GM12878 (cell line): ENCODE measurements around the gene SRCIN1. TPM values are rescaled to one million over a fixed set of nuclear protein-coding genes. Genes with fewer than 3 reads are reported as not detected.
"Not testable (repeated sequence)": the region's sequence is repeated elsewhere in the genome, so short reads cannot be mapped to it uniquely, and the experiment has no call there.

Experiments
- ATAC-seq: fragments of 200-7000 bp; cut with Tn5 transposase; 3 replicates; pipeline ENCODE4 v1.9.1; 2020; ENCODE audit warnings: mild to moderate bottlenecking, moderate library complexity
- BruUV-seq: library from RNA; stranded (reverse); fragments of 400-500 nt; replicated peaks from 2 replicates; lab custom pipeline; 2021; lab: Mats Ljungman, UMichigan
- CTCF ChIA-PET: fragments of 300-600 bp; sonication (Branson Sonifier 250); formaldehyde crosslinking; extraction: SDS; loops from one replicate; lab custom pipeline; 2021; ENCODE audit warnings: inconsistent platforms; lab: Yijun Ruan, JAX
- POLR2A ChIA-PET: fragments of 350-600 bp; formaldehyde crosslinking; extraction: SDS; loops from one replicate; lab custom pipeline; 2021; ENCODE audit warnings: inconsistent platforms; lab: Charles Lee
- RAD21 ChIA-PET: fragments of 300-600 bp; sonication (Branson Sonifier 250); formaldehyde crosslinking; loops from one replicate; lab custom pipeline; 2023; ENCODE audit warnings: antibody characterized with exemption; ENCODE audit not compliant: unreplicated experiment; lab: Charles Lee
- SMC1A ChIA-PET: fragments of 300-600 bp; sonication (Branson Sonifier 250); formaldehyde crosslinking; loops from one replicate; lab custom pipeline; 2023; ENCODE audit not compliant: unreplicated experiment, uncharacterized antibody; lab: Charles Lee
- DNase-seq: peaks from one replicate; pipeline ENCODE4 v3.0.0-alpha.2; 2011; ENCODE audit warnings: low read depth, low spot score
- FAIRE-seq: peaks from 3 replicates; lab custom pipeline; 2011; peaks lifted over from hg19 to GRCh38; lab: Jason Lieb, UNC
- H2AFZ ChIP-seq: 2 replicates; pipeline ENCODE4 v1.6.0; 2011; ENCODE audit warnings: low read depth, low read length, control low read depth; ENCODE audit not compliant: control insufficient read depth
- H3K27ac ChIP-seq: 2 replicates; pipeline ENCODE4 v1.5.1; 2011; ENCODE audit warnings: control low read depth; ENCODE audit not compliant: control insufficient read depth, insufficient read depth
- H3K27me3 ChIP-seq, 2 experiments: replicated peaks in 1 of 2; 2 replicates each; pipeline versions ENCODE4 v1.6.0 to v1.6.1; 2011; ENCODE audit warnings: low read length in 1 of 2; ENCODE audit not compliant: control insufficient read depth in 2 of 2, insufficient read depth in 2 of 2
- H3K36me3 ChIP-seq, 2 experiments: 2 replicates each; pipeline ENCODE4 v1.5.1; 2011; ENCODE audit warnings: low read length in 1 of 2; ENCODE audit not compliant: control insufficient read depth in 2 of 2, insufficient read depth in 2 of 2
- H3K4me1 ChIP-seq: 2 replicates; pipeline ENCODE4 v1.6.1; 2011; ENCODE audit warnings: mild to moderate bottlenecking, low read length, moderate library complexity, mixed read lengths; ENCODE audit not compliant: control insufficient read depth, insufficient read depth
- H3K4me2 ChIP-seq: 2 replicates; pipeline ENCODE4 v1.6.0; 2011; ENCODE audit warnings: control low read depth; ENCODE audit not compliant: control insufficient read depth, insufficient read depth
- H3K4me3 ChIP-seq: fragments of 200-600 bp; sonication (generic); 2 replicates; pipeline ENCODE4 v1.5.1; 2016
- H3K79me2 ChIP-seq: 2 replicates; pipeline ENCODE4 v1.6.0; 2011; ENCODE audit warnings: low read length; ENCODE audit not compliant: control insufficient read depth, insufficient read depth
- H3K9ac ChIP-seq: 2 replicates; pipeline ENCODE4 v1.8.0; 2011; ENCODE audit warnings: low read length, control low read depth, mixed read lengths; ENCODE audit not compliant: control insufficient read depth, insufficient read depth
- H3K9me3 ChIP-seq: replicated peaks from 3 replicates; pipeline ENCODE4 v1.5.1; 2011; ENCODE audit warnings: mild to moderate bottlenecking, low read length; ENCODE audit not compliant: control insufficient read depth, insufficient read depth
- H4K20me1 ChIP-seq: 2 replicates; pipeline ENCODE4 v1.6.0; 2011; ENCODE audit not compliant: control insufficient read depth, insufficient read depth
- WGBS: methylation state at CpG from one replicate; pipeline ENCODE4 v1.1.6; 2016; ENCODE audit warnings: low lambda C conversion rate; ENCODE audit not compliant: insufficient replicate concordance, insufficient coverage; ENCODE audit errors: missing lambda C conversion rate; 5-methylcytosine and 5-hydroxymethylcytosine counted together
- in situ Hi-C: fragments of 300-500 bp; cut with MboI; formaldehyde crosslinking; loops from 9 replicates; pipeline ENCODE4 v1.14.3; 2018; ENCODE audit warnings: mixed read lengths
- intact Hi-C: fragments of 100-400 bp; cut with micrococcal nuclease; formaldehyde crosslinking; loops from one replicate; pipeline ENCODE4 v1.14.2; 2022; ENCODE audit not compliant: unreplicated experiment
- polyA plus RNA-seq, 11 experiments: library from polyadenylated mRNA; depleted of rRNA in 4 of 11; unstranded in 6 of 11; stranded (reverse) in 5 of 11; fragments of >200 nt; fragmentation: Nextera tagmentation in 4 of 11; fragmentation: Illumina TruSeq in 1 of 11; extraction: Ambion mirVana in 4 of 11; extraction: Trizol in 1 of 11; gene quantifications; 1 replicate in 1 of 11; 2 replicates in 10 of 11; pipeline versions ENCODE4 v1.2.1 to v1.2.3, GENCODE V29; 2011 to 2016; ENCODE audit warnings: inconsistent platforms in 2 of 11, missing spikeins in 2 of 11, low read depth in 1 of 11
- total RNA-seq, 4 experiments: library from RNA; depleted of rRNA in 3 of 4; stranded (reverse); fragments of >200 nt in 3 of 4; fragmentation: Illumina TruSeq in 1 of 4; extraction: Trizol in 1 of 4; gene quantifications; 2 replicates each; pipeline versions ENCODE4 v1.2.1 to v1.2.3, GENCODE V29; 2013 to 2021

SRCIN1 gene
- total and polyA plus RNA-seq, 10 of the 15 experiments (the other 5 are each of a cell fraction or from before 2014, with no cell fraction given), result under 0.01 to 0.74 (median 0.20) TPM; not detected in 3

DNA sequence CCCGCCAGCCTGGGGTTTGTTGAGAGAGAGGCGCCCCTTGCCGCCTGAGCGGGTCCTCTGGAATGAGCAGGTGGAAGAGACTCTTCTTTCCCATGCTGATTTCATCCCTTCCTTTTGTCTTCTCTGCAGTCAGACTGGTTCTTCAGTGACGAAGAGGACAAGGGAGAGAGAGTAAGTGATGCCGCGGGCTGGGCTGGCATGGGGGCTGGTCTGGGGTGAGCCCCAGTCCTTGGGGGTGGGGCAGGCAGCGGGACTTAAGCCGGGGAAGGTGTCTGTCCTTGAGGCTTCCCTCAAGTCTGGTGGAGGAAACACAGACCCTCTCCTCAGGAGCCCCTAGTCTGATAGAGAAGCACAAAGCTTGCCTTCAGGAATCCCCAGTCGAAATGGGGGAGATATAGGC lies 108.1 kb downstream of the SRCIN1 start:
- H3K27ac ChIP-seq, H3K36me3 ChIP-seq, H2AFZ ChIP-seq, H3K27me3 ChIP-seq, ATAC-seq, RAD21 ChIA-PET, in situ Hi-C loops, CTCF ChIA-PET, H3K9me3 ChIP-seq, BruUV-seq, H4K20me1 ChIP-seq, H3K79me2 ChIP-seq, intact Hi-C loops, H3K4me2 ChIP-seq, DNase-seq, H3K9ac ChIP-seq, H3K4me3 ChIP-seq, POLR2A ChIA-PET, H3K4me1 ChIP-seq, SMC1A ChIA-PET, FAIRE-seq: not testable (repeated sequence)
- WGBS, result 94% methylated on average over 10 of the region's 10 CpGs

DNA sequence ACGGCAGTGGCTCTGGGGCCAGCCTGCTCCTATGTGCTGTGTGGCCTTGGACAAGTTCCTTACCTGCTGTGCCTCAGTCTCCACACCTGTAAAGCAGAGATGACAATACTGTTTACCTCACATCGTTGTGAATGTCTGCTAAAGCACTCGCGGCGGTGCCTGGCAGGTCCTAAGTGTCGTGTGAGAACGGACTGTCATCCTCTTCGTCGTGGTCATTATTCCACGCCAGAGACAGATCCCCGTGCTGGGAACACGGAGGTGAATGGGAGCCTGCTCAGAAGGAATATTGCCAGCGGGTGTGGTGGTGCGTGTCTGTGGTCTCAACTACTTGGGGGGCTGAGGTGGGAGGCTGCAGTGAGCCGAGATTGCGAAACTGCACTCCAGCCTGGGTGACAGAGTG lies 111.6 kb downstream of the SRCIN1 start:
- H3K9ac ChIP-seq, H3K79me2 ChIP-seq, H3K9me3 ChIP-seq, FAIRE-seq, H3K4me2 ChIP-seq, ATAC-seq, DNase-seq, H3K4me1 ChIP-seq, POLR2A ChIA-PET, BruUV-seq, SMC1A ChIA-PET, intact Hi-C loops, H3K27me3 ChIP-seq, H3K4me3 ChIP-seq, H3K27ac ChIP-seq, H2AFZ ChIP-seq, H4K20me1 ChIP-seq, H3K36me3 ChIP-seq: not testable (repeated sequence)
- RAD21 ChIA-PET, result interaction anchor here (1.4 kb wide), 1 partner anchor 169 kb away, joined by 5 read pairs; no protein-coding TSS in a partner anchor
- CTCF ChIA-PET, result interaction anchor here (0.6 to 1.3 kb wide), 2 partner anchors 172 to 173 kb away, joined by 4 to 5 read pairs; no protein-coding TSS in a partner anchor
- 67% methylated on average over 16 of the region's 16 CpGs for whole genome bisulfite sequencing
- in situ Hi-C loops, result loop anchor here (5.0 kb wide), 3 partner anchors 52 to 168 kb away; no protein-coding TSS in a partner anchor
